ENCODE measurements around the gene ADGB.

DNA sequence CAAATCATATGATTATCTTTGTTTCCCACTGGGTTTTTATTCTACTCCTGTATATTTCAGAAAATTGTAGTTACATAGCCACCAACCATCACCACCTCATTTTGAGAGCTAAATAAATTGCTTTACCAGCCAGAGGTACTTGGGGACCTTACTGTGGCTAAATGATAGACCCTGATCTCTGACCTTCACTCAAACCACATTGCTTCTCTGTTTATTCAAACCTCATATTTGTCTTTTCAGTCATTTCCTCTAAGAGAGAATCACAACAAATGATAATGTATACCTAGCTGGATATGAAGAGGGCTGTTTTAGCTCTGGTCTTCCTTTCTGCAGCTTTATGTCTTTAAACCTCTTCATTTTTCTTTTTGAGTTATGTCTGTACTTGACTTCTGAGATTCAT, 142.8 kb downstream of the ADGB start:
- TF ChIP-seq, protein P1, sequence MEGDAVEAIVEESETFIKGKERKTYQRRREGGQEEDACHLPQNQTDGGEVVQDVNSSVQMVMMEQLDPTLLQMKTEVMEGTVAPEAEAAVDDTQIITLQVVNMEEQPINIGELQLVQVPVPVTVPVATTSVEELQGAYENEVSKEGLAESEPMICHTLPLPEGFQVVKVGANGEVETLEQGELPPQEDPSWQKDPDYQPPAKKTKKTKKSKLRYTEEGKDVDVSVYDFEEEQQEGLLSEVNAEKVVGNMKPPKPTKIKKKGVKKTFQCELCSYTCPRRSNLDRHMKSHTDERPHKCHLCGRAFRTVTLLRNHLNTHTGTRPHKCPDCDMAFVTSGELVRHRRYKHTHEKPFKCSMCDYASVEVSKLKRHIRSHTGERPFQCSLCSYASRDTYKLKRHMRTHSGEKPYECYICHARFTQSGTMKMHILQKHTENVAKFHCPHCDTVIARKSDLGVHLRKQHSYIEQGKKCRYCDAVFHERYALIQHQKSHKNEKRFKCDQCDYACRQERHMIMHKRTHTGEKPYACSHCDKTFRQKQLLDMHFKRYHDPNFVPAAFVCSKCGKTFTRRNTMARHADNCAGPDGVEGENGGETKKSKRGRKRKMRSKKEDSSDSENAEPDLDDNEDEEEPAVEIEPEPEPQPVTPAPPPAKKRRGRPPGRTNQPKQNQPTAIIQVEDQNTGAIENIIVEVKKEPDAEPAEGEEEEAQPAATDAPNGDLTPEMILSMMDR (IDR thresholded peaks at IDR 0.05; ENCODE audit: low read depth, low read length): no peak
- TF ChIP-seq POLR2A (IDR thresholded peaks at IDR 0.05; ENCODE audit: extremely low read depth, insufficient read length) (no peak), MYC (IDR thresholded peaks at IDR 0.05; ENCODE audit: low read depth, low read length) (no peak)
